IMR-90 (cell line): ENCODE measurements around the gene ANKRD13B. TPM values are rescaled to one million over a fixed set of nuclear protein-coding genes. Genes with fewer than 3 reads are reported as not detected.

ENCODE experiments used
- ATAC-seq: fragments of 200-7000 bp; cut with Tn5 transposase; 2 replicates; pipeline ENCODE4 v1.9.1; 2020; ENCODE audit warnings: low read depth, mild to moderate bottlenecking, moderate library complexity
- BruUV-seq: library from RNA; stranded (reverse); fragments of 400-500 nt; replicated peaks from 2 replicates; lab custom pipeline; 2021; lab: Mats Ljungman, UMichigan
- CTCF ChIA-PET: fragments of 300-600 bp; formaldehyde crosslinking; extraction: SDS; loops from one replicate; lab custom pipeline; 2021; ENCODE audit warnings: antibody characterized with exemption; lab: Yijun Ruan, JAX
- POLR2A ChIA-PET: fragments of 300-600 bp; sonication (Branson Sonifier 250); formaldehyde crosslinking; loops from one replicate; lab custom pipeline; 2022; ENCODE audit warnings: antibody characterized with exemption; ENCODE audit not compliant: unreplicated experiment; lab: Charles Lee
- DNase-seq: peaks from one replicate; pipeline ENCODE4 v3.0.0; 2013
- H2AFZ ChIP-seq: replicated peaks from 2 replicates; pipeline ENCODE3; 2013; ENCODE audit warnings: low read length, mild to moderate bottlenecking; ENCODE audit not compliant: poor library complexity
- H2AK5ac ChIP-seq: 2 replicates; pipeline ENCODE4 v1.6.1; 2013; ENCODE audit warnings: low read depth, low read length, inconsistent platforms
- H2AK9ac ChIP-seq: replicated peaks from 2 replicates; pipeline ENCODE3; 2013; ENCODE audit warnings: mild to moderate bottlenecking, low read depth, low read length, moderate library complexity; ENCODE audit not compliant: poor library complexity
- H2BK120ac ChIP-seq: 2 replicates; pipeline ENCODE4 v1.6.1; 2013; ENCODE audit warnings: low read depth, low read length, inconsistent platforms
- H2BK15ac ChIP-seq: 3 replicates; pipeline ENCODE4 v1.6.1; 2013; ENCODE audit warnings: low read depth, low read length, inconsistent platforms
- H2BK20ac ChIP-seq: 2 replicates; pipeline ENCODE4 v1.6.1; 2013; ENCODE audit warnings: low read depth, mild to moderate bottlenecking, inconsistent platforms, low read length, moderate library complexity
- H2BK5ac ChIP-seq: 2 replicates; pipeline ENCODE4 v1.6.1; 2013; ENCODE audit warnings: mild to moderate bottlenecking, low read depth, low read length, inconsistent platforms; ENCODE audit not compliant: poor library complexity, severe bottlenecking
- H3K14ac ChIP-seq: replicated peaks from 2 replicates; pipeline ENCODE4 v1.6.1; 2013; ENCODE audit warnings: low read depth, low read length, inconsistent platforms
- H3K18ac ChIP-seq: 2 replicates; pipeline ENCODE4 v1.6.1; 2013; ENCODE audit warnings: low read depth, low read length, control low read depth
- H3K23ac ChIP-seq: 2 replicates; pipeline ENCODE4 v1.6.1; 2013; ENCODE audit warnings: low read depth, low read length, inconsistent platforms
- H3K27ac ChIP-seq: 2 replicates; pipeline ENCODE4 v1.5.1; 2013; ENCODE audit warnings: mild to moderate bottlenecking, control low read depth, low read length; ENCODE audit not compliant: insufficient read depth
- H3K27me3 ChIP-seq: 2 replicates; pipeline ENCODE4 v1.6.1; 2013; ENCODE audit warnings: low read length; ENCODE audit not compliant: control insufficient read depth, insufficient read depth
- H3K36me3 ChIP-seq: 2 replicates; pipeline ENCODE4 v1.6.1; 2013; ENCODE audit warnings: low read length, mixed read lengths; ENCODE audit not compliant: control insufficient read depth, insufficient read depth
- H3K4ac ChIP-seq: 2 replicates; pipeline ENCODE4 v1.6.1; 2013; ENCODE audit warnings: low read depth, low read length, inconsistent platforms
- H3K4me1 ChIP-seq: 2 replicates; pipeline ENCODE4 v1.6.1; 2013; ENCODE audit warnings: low read length, mixed read lengths; ENCODE audit not compliant: control insufficient read depth, insufficient read depth
- H3K4me2 ChIP-seq: 2 replicates; pipeline ENCODE4 v1.6.1; 2013; ENCODE audit warnings: low read depth, mild to moderate bottlenecking, control low read depth, low read length, moderate library complexity
- H3K4me3 ChIP-seq: 2 replicates; pipeline ENCODE4 v1.5.1; 2013; ENCODE audit warnings: low read depth, mild to moderate bottlenecking, control low read depth, low read length, moderate library complexity; ENCODE audit not compliant: insufficient read depth
- H3K56ac ChIP-seq: 2 replicates; pipeline ENCODE4 v1.6.1; 2013; ENCODE audit warnings: low read length, inconsistent platforms; ENCODE audit not compliant: insufficient read depth; ENCODE audit errors: extremely low read depth
- H3K79me1 ChIP-seq, 2 experiments: 2 replicates each; pipeline ENCODE4 v1.6.1; 2013; ENCODE audit warnings: low read length in 2 of 2, inconsistent platforms in 1 of 2, low read depth in 1 of 2
- H3K9ac ChIP-seq: 2 replicates; pipeline ENCODE4 v1.6.1; 2013; ENCODE audit warnings: low read depth, low read length, control low read depth
- H3K9me1 ChIP-seq: 2 replicates; pipeline ENCODE4 v1.6.1; 2013; ENCODE audit warnings: low read length, inconsistent platforms; ENCODE audit not compliant: insufficient read depth
- H3K9me3 ChIP-seq: 2 replicates; pipeline ENCODE4 v1.6.1; 2013; ENCODE audit warnings: low read length; ENCODE audit not compliant: control insufficient read depth, insufficient read depth
- H4K20me1 ChIP-seq: 2 replicates; pipeline ENCODE4 v1.6.1; 2013; ENCODE audit warnings: low read length, inconsistent platforms; ENCODE audit not compliant: insufficient read depth
- H4K5ac ChIP-seq: 2 replicates; pipeline ENCODE4 v1.6.1; 2013; ENCODE audit warnings: mild to moderate bottlenecking, low read depth, low read length, control low read depth
- H4K8ac ChIP-seq, 2 experiments: 2 replicates each; pipeline ENCODE4 v1.6.1; 2013; ENCODE audit warnings: low read depth in 2 of 2, low read length in 2 of 2, control low read depth in 1 of 2, inconsistent platforms in 1 of 2
- H4K91ac ChIP-seq: 2 replicates; pipeline ENCODE4 v1.6.1; 2013; ENCODE audit warnings: low read depth, low read length, inconsistent platforms; ENCODE audit not compliant: insufficient read depth
- CHD1 ChIP-seq: IDR thresholded peaks from 2 replicates; pipeline ENCODE4 v1.6.1; 2012; ENCODE audit warnings: low read depth, low read length, improper control_type of control experiment
- CTCF ChIP-seq: conservative IDR thresholded peaks from 2 replicates; pipeline ENCODE4 v1.5.1; 2012; ENCODE audit warnings: mild to moderate bottlenecking, low read depth, low read length, improper control_type of control experiment
- MAZ ChIP-seq: IDR thresholded peaks from 2 replicates; pipeline ENCODE4 v1.6.1; 2012; ENCODE audit warnings: low read depth, mild to moderate bottlenecking, low read length, improper control_type of control experiment, moderate library complexity, borderline replicate concordance
- MXI1 ChIP-seq: IDR thresholded peaks from 2 replicates; pipeline ENCODE4 v1.6.1; 2012; ENCODE audit warnings: low read depth, mild to moderate bottlenecking, low read length, moderate library complexity, borderline replicate concordance
- RCOR1 ChIP-seq: IDR thresholded peaks from 2 replicates; pipeline ENCODE4 v1.6.1; 2012; ENCODE audit warnings: mild to moderate bottlenecking, low read length, improper control_type of control experiment; ENCODE audit not compliant: insufficient replicate concordance
- WGBS, 2 experiments: methylation state at CpG; one replicate each; pipeline versions ENCODE4 v1.1.5 to v1.1.7; 2013; ENCODE audit warnings: missing lambda C conversion rate in 2 of 2; ENCODE audit not compliant: insufficient read length in 1 of 2; ENCODE audit errors: extremely low coverage in 2 of 2; 5-methylcytosine and 5-hydroxymethylcytosine counted together
- dilution Hi-C: fragments of 300-500 bp; cut with HindIII; formaldehyde crosslinking; loops from one replicate; pipeline ENCODE4 v1.14.3; 2018; ENCODE audit warnings: low sequenced_read_pairs; ENCODE audit not compliant: unreplicated experiment
- in situ Hi-C: fragments of 300-500 bp; cut with MboI; formaldehyde crosslinking; loops from 3 replicates; pipeline ENCODE4 v1.14.3; 2019; ENCODE audit warnings: low sequenced_read_pairs, inconsistent platforms, mixed read lengths
- intact Hi-C: fragments of 100-400 bp; cut with micrococcal nuclease; formaldehyde crosslinking; loops from 2 replicates; pipeline ENCODE4 v1.10.0; 2022
- polyA plus RNA-seq, 3 experiments: library from polyadenylated mRNA; depleted of rRNA; stranded (reverse); fragments of >200 nt; gene quantifications; 2 replicates each; pipeline ENCODE4 v1.2.3, GENCODE V29; 2012; ENCODE audit warnings: low replicate concordance in 1 of 3
- total RNA-seq: library from RNA; depleted of rRNA; stranded (reverse); fragments of >200 nt; gene quantifications from 2 replicates; pipeline ENCODE4 v1.2.3, GENCODE V29; 2012

ANKRD13B gene
- total and polyA plus RNA-seq, 2 of the 4 experiments (the other 2 are of a cell fraction): 0.90 to 4.0 TPM

- dilution Hi-C loops (no loop called here), intact Hi-C loops (loop anchor here (1.0 kb wide), 1 partner anchor 9 kb away; no protein-coding TSS in a partner anchor), in situ Hi-C loops (no loop called here)
- peak within 1 kb of the TSS; percentile 95 to 97 for H4K8ac ChIP-seq
- peak within 1 kb of the TSS; percentile 84 for H3K23ac ChIP-seq
- DNase-seq (peak; percentile 78), ATAC-seq (peak; percentile 82)
- H3K79me1 ChIP-seq: peaks cover 20 to 59% of the 10 kb centered on the region in 2 experiments; a peak in 3 of 4 replicates
- H3K14ac ChIP-seq: peak within 1 kb of the TSS; percentile 77
- peak within 1 kb of the TSS; percentile 64; the same call in 2 of the 3 replicates for H2BK15ac ChIP-seq
- peaks cover 54% of the 10 kb centered on the region for H4K20me1 ChIP-seq
- BruUV-seq: no TSS peak
- H3K9me3 ChIP-seq: no peaks in the 10 kb centered on the region
- peak within 1 kb of the TSS; percentile 92 for H3K27ac ChIP-seq
- no peaks in the 10 kb centered on the region for H3K36me3 ChIP-seq
- H3K4me2 ChIP-seq: peak within 1 kb of the TSS; percentile 92
- H3K4me3 ChIP-seq: peak within 1 kb of the TSS; percentile 85
- WGBS, 2 experiments: 4% methylated on average over 16 of the region's 70 CpGs; no CpG with 5 or more reads in 1 of the 2 experiments
- H2AFZ ChIP-seq: peak within 1 kb of the TSS; percentile 97
- H3K27me3 ChIP-seq: peaks cover 2% of the 10 kb centered on the region; the same call in 1 of the 2 replicates
- peak within 1 kb of the TSS; percentile 93 for H2AK9ac ChIP-seq
- peaks cover 20% of the 10 kb centered on the region for H3K9me1 ChIP-seq
- peak within 1 kb of the TSS; percentile 89 for H4K91ac ChIP-seq
- H2BK20ac ChIP-seq: peak within 1 kb of the TSS; percentile 11; the same call in 1 of the 2 replicates
- H2BK5ac ChIP-seq: peak within 1 kb of the TSS; percentile 82
- TF ChIP-seq MXI1 (peak; percentile 57), CHD1 (no peak), MAZ (peak; percentile 96), CTCF (peak; percentile 19; the same call in 1 of the 2 replicates), RCOR1 (no peak)
- H3K18ac ChIP-seq: peak within 1 kb of the TSS; percentile 70; the same call in 1 of the 2 replicates
- peak within 1 kb of the TSS; percentile 78 for H2BK120ac ChIP-seq
- ChIA-PET CTCF (no interaction called here), POLR2A (no interaction called here)
- peak within 1 kb of the TSS; percentile 81 for H4K5ac ChIP-seq
- H3K9ac ChIP-seq: peak within 1 kb of the TSS; percentile 84
- H3K4me1 ChIP-seq: peaks cover 43% of the 10 kb centered on the region
- peak within 1 kb of the TSS; percentile 93 for H3K4ac ChIP-seq
- 0 out of 2 replicates have a peak within 1 kb of the TSS, but pooled peaks have one; percentile 25 for H3K56ac ChIP-seq
- H2AK5ac ChIP-seq: peak within 1 kb of the TSS; percentile 90
These were observed 3.2 kb upstream of the ANKRD13B start, which contains the start of gene GIT1 for GRCh38 chr17:29589524-29590410. GIT1 (minus strand) TSS chr17:29589648; CDS start chr17:29589378, 270 bp downstream.
